DMS53 treated with DMSO at 0.1 percent for 48 hours (cell line): Measurements from ENCODE around the gene ZNG1F.
"Not testable (repeated sequence)": the region's sequence is repeated elsewhere in the genome, so short reads cannot be mapped to it uniquely, and the experiment has no call there.

Source experiments
- DNase-seq: peaks from one replicate; lab custom pipeline; 2025; ENCODE audit not compliant: unreplicated experiment; lab: John Stamatoyannopoulos, UW

ZNG1F gene

GRCh38 chr9:41189217-41189616 is at the start of gene ZNG1F:
TSS of gene ZNG1F (minus strand) at chr9:41189317. CDS start at chr9:41189258, 59 bp downstream.
- DNase-seq: not testable (repeated sequence)

GRCh38 chr9:41237110-41237749 is 48.1 kb upstream of the ZNG1F start:
- DNase-seq: not testable (repeated sequence)

- not testable (repeated sequence) for DNase-seq
Measured at GRCh38 chr9:41236486-41237109, 47.5 kb upstream of the ZNG1F start.

GRCh38 chr9:41234811-41235805 is 46.0 kb upstream of the ZNG1F start:
- not testable (repeated sequence) for DNase-seq

- DNase-seq: not testable (repeated sequence)
Measured at GRCh38 chr9:41234221-41234620, 45.1 kb upstream of the ZNG1F start.

- DNase-seq: not testable (repeated sequence)
Measured at GRCh38 chr9:41232326-41232725, 43.2 kb upstream of the ZNG1F start.

GRCh38 chr9:41230418-41230817 is 41.3 kb upstream of the ZNG1F start:
- not testable (repeated sequence) for DNase-seq

- DNase-seq: no peak
Measured at GRCh38 chr9:41229408-41230401, 40.6 kb upstream of the ZNG1F start.

GRCh38 chr9:41219831-41220230 is 30.7 kb upstream of the ZNG1F start:
- DNase-seq: not testable (repeated sequence)

- not testable (repeated sequence) for DNase-seq
Measured at GRCh38 chr9:41188439-41188838, 678 bp downstream of the ZNG1F start.

- not testable (repeated sequence) for DNase-seq
Measured at GRCh38 chr9:41174994-41175393, 14.1 kb downstream of the ZNG1F start.

- DNase-seq: not testable (repeated sequence)
Measured at GRCh38 chr9:41150116-41150515, 39.0 kb downstream of the ZNG1F start.

GRCh38 chr9:41141878-41142277 is 47.2 kb downstream of the ZNG1F start:
- DNase-seq: not testable (repeated sequence)

GRCh38 chr9:41128581-41128980 is 60.5 kb downstream of the ZNG1F start, which contains the start of gene FOXD4L6:
TSS of gene FOXD4L6 (minus strand) at chr9:41128681. CDS start at chr9:41128383, 298 bp downstream.
- DNase-seq: not testable (repeated sequence)

- DNase-seq: not testable (repeated sequence)
Measured at GRCh38 chr9:41126746-41127446, 62.2 kb downstream of the ZNG1F start.

- DNase-seq: not testable (repeated sequence)
Measured at GRCh38 chr9:41125936-41126335, 63.2 kb downstream of the ZNG1F start.

- not testable (repeated sequence) for DNase-seq
Measured at GRCh38 chr9:41125109-41125658, 63.9 kb downstream of the ZNG1F start.

GRCh38 chr9:41124250-41125108 is 64.6 kb downstream of the ZNG1F start:
- not testable (repeated sequence) for DNase-seq
